ENCODE results near the gene BTBD3.

The BTBD3 gene

GRCh38 chr20:11972478-11972877 lies 54.8 kb downstream of the BTBD3 start:
- WGBS, 2 donors (ENCODE audit: extremely low coverage in 2 of 2, insufficient read length in 2 of 2, insufficient replicate concordance in 1 of 2), result no CpG with 5 or more reads among the region's 2 CpGs

More at GRCh38 chr20:11972478-11972877, 54.8 kb downstream of the BTBD3 start:
- Histone ChIP-seq H3K4me1 (ENCODE audit: control insufficient read depth in 2 of 2, insufficient read depth in 1 of 2, low read depth in 1 of 2, low read length in 2 of 2) (no peaks in the 10 kb centered on the region), H2AK5ac (ENCODE audit: low read depth, low read length) (no peak overlapping the region), H3K9ac (ENCODE audit: low read depth, low read length, poor library complexity) (no peak overlapping the region), H3K23ac (ENCODE audit: low read depth, low read length, poor library complexity) (no peak overlapping the region), H2BK120ac (ENCODE audit: low read depth, low read length) (no peak overlapping the region), H4K8ac (ENCODE audit: low read depth, low read length) (no peak overlapping the region), H3K4me2 (ENCODE audit: insufficient read depth, low read length, poor library complexity, severe bottlenecking) (no peak overlapping the region), H3K4ac (ENCODE audit: low read length) (no peak overlapping the region), H2BK15ac (ENCODE audit: low read length) (no peak overlapping the region), H3K4me3 (ENCODE audit: low read length in 2 of 2) (no peak overlapping the region), H2AFZ (ENCODE audit: low read length) (no peak overlapping the region), H3K27me3 (ENCODE audit: control insufficient read depth in 3 of 3, insufficient read depth in 3 of 3, low read depth in 1 of 3, low read length in 3 of 3) (no peaks in the 10 kb centered on the region), H3K36me3 (replicated peaks in 1 of 2; ENCODE audit: control insufficient read depth in 2 of 2, insufficient read depth in 2 of 2, low read length in 2 of 2) (no peaks in the 10 kb centered on the region), H3K14ac (ENCODE audit: low read length) (no peak overlapping the region), H3K27ac (replicated peaks; ENCODE audit: low read length) (no peak overlapping the region), H4K91ac (ENCODE audit: low read depth, low read length, poor library complexity) (no peak overlapping the region), H2BK5ac (ENCODE audit: low read length) (no peak overlapping the region), H3K18ac (ENCODE audit: low read length) (no peak overlapping the region), H3K9me3 (replicated peaks in 1 of 2; ENCODE audit: control insufficient read depth in 2 of 2, insufficient read depth in 1 of 2, low read depth in 1 of 2, low read length in 2 of 2) (no peaks in the 10 kb centered on the region), H3K79me1 (ENCODE audit: low read depth, low read length) (no peaks in the 10 kb centered on the region), H2BK12ac (ENCODE audit: low read length) (no peak overlapping the region)
- no peak for DNase-seq (ENCODE audit: low spot score)

Measured in neuronal stem cell (in vitro differentiated cells).